ENCODE measurements around the gene MCTP1.

MCTP1 gene

GRCh38 chr5:95081982-95082381, 202.9 kb downstream of the MCTP1 start:
- Histone ChIP-seq H3K79me2 (ENCODE audit: insufficient read depth, low read length) (peaks cover 30% of the 10 kb centered on the region), H3K27me3 (ENCODE audit: insufficient read depth, low read length, poor library complexity, severe bottlenecking) (no peaks in the 10 kb centered on the region), H3K9me3 (ENCODE audit: insufficient read depth, low read depth, low read length) (no peaks in the 10 kb centered on the region), H2AFZ (ENCODE audit: low read length) (peak overlapping the region; percentile 57), H3K9me2 (replicated peaks; ENCODE audit: low read depth, low read length) (no peaks in the 10 kb centered on the region), H3K9ac (ENCODE audit: low read depth, low read length, poor library complexity, severe bottlenecking) (peak overlapping the region; percentile 73), H4K20me1 (ENCODE audit: insufficient read depth, low read length, poor library complexity, severe bottlenecking) (no peaks in the 10 kb centered on the region), H3K4me2 (ENCODE audit: low read depth, low read length, poor library complexity, severe bottlenecking) (peak overlapping the region; percentile 96), H3K4me1 (ENCODE audit: insufficient read depth, low read length, poor library complexity, severe bottlenecking) (peaks cover 67% of the 10 kb centered on the region), H3F3A (ENCODE audit: low read depth) (0 out of 2 replicates have a peak, but pooled peaks cover 7% of the 10 kb centered on the region), H3K4me3 (ENCODE audit: low read length, poor library complexity, severe bottlenecking) (peak overlapping the region; percentile 73), H3K36me3 (ENCODE audit: insufficient read depth, low read length) (no peaks in the 10 kb centered on the region)
- TF ChIP-seq, protein P1, sequence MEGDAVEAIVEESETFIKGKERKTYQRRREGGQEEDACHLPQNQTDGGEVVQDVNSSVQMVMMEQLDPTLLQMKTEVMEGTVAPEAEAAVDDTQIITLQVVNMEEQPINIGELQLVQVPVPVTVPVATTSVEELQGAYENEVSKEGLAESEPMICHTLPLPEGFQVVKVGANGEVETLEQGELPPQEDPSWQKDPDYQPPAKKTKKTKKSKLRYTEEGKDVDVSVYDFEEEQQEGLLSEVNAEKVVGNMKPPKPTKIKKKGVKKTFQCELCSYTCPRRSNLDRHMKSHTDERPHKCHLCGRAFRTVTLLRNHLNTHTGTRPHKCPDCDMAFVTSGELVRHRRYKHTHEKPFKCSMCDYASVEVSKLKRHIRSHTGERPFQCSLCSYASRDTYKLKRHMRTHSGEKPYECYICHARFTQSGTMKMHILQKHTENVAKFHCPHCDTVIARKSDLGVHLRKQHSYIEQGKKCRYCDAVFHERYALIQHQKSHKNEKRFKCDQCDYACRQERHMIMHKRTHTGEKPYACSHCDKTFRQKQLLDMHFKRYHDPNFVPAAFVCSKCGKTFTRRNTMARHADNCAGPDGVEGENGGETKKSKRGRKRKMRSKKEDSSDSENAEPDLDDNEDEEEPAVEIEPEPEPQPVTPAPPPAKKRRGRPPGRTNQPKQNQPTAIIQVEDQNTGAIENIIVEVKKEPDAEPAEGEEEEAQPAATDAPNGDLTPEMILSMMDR (conservative IDR thresholded peaks at IDR 0.05; ENCODE audit: low read length), result no peak
- TF ChIP-seq EZH2phosphoT487 (IDR thresholded peaks at IDR 0.05; ENCODE audit: borderline replicate concordance), result no peak

GRCh38 chr5:95081500-95081960, 203.4 kb downstream of the MCTP1 start:
- Histone ChIP-seq H3K9me2 (replicated peaks; ENCODE audit: low read depth, low read length) (no peaks in the 10 kb centered on the region), H3K79me2 (ENCODE audit: insufficient read depth, low read length) (peaks cover 34% of the 10 kb centered on the region), H3K27me3 (ENCODE audit: insufficient read depth, low read length, poor library complexity, severe bottlenecking) (no peaks in the 10 kb centered on the region), H4K20me1 (ENCODE audit: insufficient read depth, low read length, poor library complexity, severe bottlenecking) (no peaks in the 10 kb centered on the region), H3K36me3 (ENCODE audit: insufficient read depth, low read length) (no peaks in the 10 kb centered on the region), H3K4me2 (ENCODE audit: low read depth, low read length, poor library complexity, severe bottlenecking) (peak overlapping the region; percentile 96), H3K4me1 (ENCODE audit: insufficient read depth, low read length, poor library complexity, severe bottlenecking) (peaks cover 66% of the 10 kb centered on the region), H2AFZ (ENCODE audit: low read length) (peak overlapping the region; percentile 57), H3K4me3 (ENCODE audit: low read length, poor library complexity, severe bottlenecking) (peak overlapping the region; percentile 73), H3K9me3 (ENCODE audit: insufficient read depth, low read depth, low read length) (no peaks in the 10 kb centered on the region), H3F3A (ENCODE audit: low read depth) (0 out of 2 replicates have a peak, but pooled peaks cover 7% of the 10 kb centered on the region), H3K9ac (ENCODE audit: low read depth, low read length, poor library complexity, severe bottlenecking) (peak overlapping the region; percentile 73)
- TF ChIP-seq EZH2phosphoT487 (IDR thresholded peaks at IDR 0.05; ENCODE audit: borderline replicate concordance), result no peak
- TF ChIP-seq, protein P1 (conservative IDR thresholded peaks at IDR 0.05; ENCODE audit: low read length), result no peak

DNA sequence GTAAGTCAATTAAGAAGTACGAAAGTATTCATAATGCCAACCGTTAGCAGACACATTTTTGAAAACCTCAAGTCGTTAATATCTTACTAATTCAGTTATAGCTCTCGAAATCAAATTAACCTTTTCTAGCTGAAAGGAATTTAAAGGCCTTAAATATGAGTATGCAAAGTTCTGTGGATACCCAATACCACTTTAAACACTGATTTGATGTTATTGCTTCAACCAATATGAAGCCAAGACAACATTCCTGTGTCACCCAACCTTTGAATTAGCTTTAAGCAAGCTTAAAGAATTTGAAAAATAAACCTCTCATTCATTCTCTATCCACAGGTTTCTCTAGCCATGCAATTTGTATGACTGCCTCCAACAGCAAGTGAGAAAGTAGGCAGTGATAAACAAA, 204.5 kb downstream of the MCTP1 start:
- Histone ChIP-seq H3K9me2 (replicated peaks; ENCODE audit: low read depth, low read length) (no peaks in the 10 kb centered on the region), H3K36me3 (ENCODE audit: insufficient read depth, low read length) (no peaks in the 10 kb centered on the region), H3K4me1 (ENCODE audit: insufficient read depth, low read length, poor library complexity, severe bottlenecking) (peaks cover 71% of the 10 kb centered on the region), H4K20me1 (ENCODE audit: insufficient read depth, low read length, poor library complexity, severe bottlenecking) (no peaks in the 10 kb centered on the region), H3K4me3 (ENCODE audit: low read length, poor library complexity, severe bottlenecking) (peak overlapping the region; percentile 73), H3K9ac (ENCODE audit: low read depth, low read length, poor library complexity, severe bottlenecking) (peak overlapping the region; percentile 73), H3K4me2 (ENCODE audit: low read depth, low read length, poor library complexity, severe bottlenecking) (peak overlapping the region; percentile 96), H3K79me2 (ENCODE audit: insufficient read depth, low read length) (peaks cover 44% of the 10 kb centered on the region), H3K9me3 (ENCODE audit: insufficient read depth, low read depth, low read length) (no peaks in the 10 kb centered on the region), H3F3A (ENCODE audit: low read depth) (0 out of 2 replicates have a peak, but pooled peaks cover 7% of the 10 kb centered on the region), H2AFZ (ENCODE audit: low read length) (peak overlapping the region; percentile 57; the same call in 1 of the 2 replicates), H3K27me3 (ENCODE audit: insufficient read depth, low read length, poor library complexity, severe bottlenecking) (no peaks in the 10 kb centered on the region)
- TF ChIP-seq, protein P1 (conservative IDR thresholded peaks at IDR 0.05; ENCODE audit: low read length), result no peak
- no peak for TF ChIP-seq EZH2phosphoT487 (IDR thresholded peaks at IDR 0.05; ENCODE audit: borderline replicate concordance)
